GM23338 (cell line): ENCODE data around the gene PRRG3. TPM values are rescaled to one million over a fixed set of nuclear protein-coding genes. Genes with fewer than 3 reads are reported as not detected.

Experiments
- ATAC-seq: fragments of 200-7000 bp; cut with Tn5 transposase; 3 replicates; pipeline ENCODE4 v1.9.1; 2020
- DNase-seq: peaks from one replicate; pipeline ENCODE4 v3.0.0-alpha.2; 2015; ENCODE audit warnings: low spot score
- H2AFZ ChIP-seq: fragments of 200-600 bp; sonication (generic); 2 replicates; pipeline ENCODE4 v1.8.0; 2016; ENCODE audit warnings: antibody characterized with exemption, mild to moderate bottlenecking, moderate library complexity
- H3F3A ChIP-seq: fragments of 200-600 bp; sonication (generic); replicated peaks from 2 replicates; pipeline ENCODE4 v1.8.0; 2017; ENCODE audit warnings: antibody characterized with exemption, mixed run types, low read depth
- H3K27ac ChIP-seq: fragments of 200-600 bp; sonication (generic); 2 replicates; pipeline ENCODE4 v1.6.1; 2016; ENCODE audit warnings: low read depth
- H3K27me3 ChIP-seq: fragments of 200-600 bp; sonication (generic); 2 replicates; pipeline ENCODE4 v1.8.0; 2016; ENCODE audit warnings: mild to moderate bottlenecking, mixed run types, moderate library complexity; ENCODE audit not compliant: insufficient read depth
- H3K36me3 ChIP-seq: fragments of 200-600 bp; sonication (generic); 2 replicates; pipeline ENCODE4 v1.8.0; 2016; ENCODE audit warnings: mild to moderate bottlenecking; ENCODE audit not compliant: insufficient read depth
- H3K4me1 ChIP-seq: fragments of 200-600 bp; sonication (generic); 2 replicates; pipeline ENCODE4 v1.8.0; 2016; ENCODE audit warnings: mild to moderate bottlenecking, moderate library complexity; ENCODE audit not compliant: insufficient read depth
- H3K4me2 ChIP-seq: fragments of 200-600 bp; sonication (generic); 2 replicates; pipeline ENCODE4 v1.7.1; 2017; ENCODE audit warnings: mixed run types
- H3K4me3 ChIP-seq: fragments of 200-600 bp; sonication (generic); 2 replicates; pipeline ENCODE4 v1.6.1; 2016; ENCODE audit warnings: mixed run types
- H3K79me2 ChIP-seq: fragments of 200-600 bp; sonication (generic); replicated peaks from 2 replicates; pipeline ENCODE4 v1.8.0; 2017; ENCODE audit warnings: mild to moderate bottlenecking; ENCODE audit not compliant: insufficient read depth
- H3K9me2 ChIP-seq: fragments of 200-600 bp; sonication (generic); 2 replicates; pipeline ENCODE4 v1.8.0; 2017; ENCODE audit not compliant: insufficient read depth
- H4K20me1 ChIP-seq: fragments of 200-600 bp; sonication (generic); replicated peaks from 2 replicates; pipeline ENCODE4 v1.8.0; 2017; ENCODE audit warnings: mild to moderate bottlenecking; ENCODE audit not compliant: insufficient read depth
- H3K27ac Mint-ChIP-seq: 2 replicates; pipeline ENCODE4 v1.8.0; 2020; ENCODE audit warnings: inconsistent platforms, mild to moderate bottlenecking, moderate library complexity, mixed read lengths
- H3K27me3 Mint-ChIP-seq: 3 replicates; pipeline ENCODE4 v1.8.0; 2022; ENCODE audit warnings: low read depth, mild to moderate bottlenecking, moderate library complexity, mixed read lengths, inconsistent platforms; ENCODE audit not compliant: insufficient read depth, poor library complexity
- H3K36me3 Mint-ChIP-seq: 3 replicates; pipeline ENCODE4 v1.8.0; 2021; ENCODE audit warnings: low read depth, mild to moderate bottlenecking, inconsistent platforms, moderate library complexity, mixed read lengths
- H3K4me1 Mint-ChIP-seq: 3 replicates; pipeline ENCODE4 v1.8.0; 2020; ENCODE audit warnings: mild to moderate bottlenecking, inconsistent platforms, mixed read lengths
- H3K4me3 Mint-ChIP-seq: 3 replicates; pipeline ENCODE4 v1.8.0; 2021; ENCODE audit warnings: moderate library complexity, mild to moderate bottlenecking, inconsistent platforms, mixed read lengths
- H3K9me3 Mint-ChIP-seq: 3 replicates; pipeline ENCODE4 v1.8.0; 2020; ENCODE audit warnings: moderate library complexity, mild to moderate bottlenecking, inconsistent platforms, mixed read lengths
- CREB1 ChIP-seq: fragments of 250-450 bp; sonication (Bioruptor Pico); IDR thresholded peaks from 2 replicates; pipeline ENCODE4 v1.5.0; 2020; ENCODE audit warnings: low read depth, mild to moderate bottlenecking, moderate library complexity
- EZH2 ChIP-seq: fragments of 200-600 bp; sonication (generic); IDR thresholded peaks from one replicate; pipeline ENCODE4 v1.8.0; 2017; ENCODE audit warnings: antibody characterized with exemption, mild to moderate bottlenecking, low read depth; ENCODE audit not compliant: unreplicated experiment
- EZH2phosphoT487 ChIP-seq: fragments of 200-600 bp; sonication (generic); IDR thresholded peaks from one replicate; pipeline ENCODE4 v1.8.1; 2018; ENCODE audit warnings: antibody characterized with exemption; ENCODE audit not compliant: unreplicated experiment
- JUNB ChIP-seq: IDR thresholded peaks from one replicate; pipeline ENCODE4 v1.6.1; 2016; ENCODE audit warnings: antibody characterized with exemption; ENCODE audit not compliant: unreplicated experiment
- NANOG ChIP-seq: IDR thresholded peaks from 2 replicates; pipeline ENCODE4 v1.6.1; 2016; ENCODE audit warnings: antibody characterized with exemption, borderline replicate concordance
- POLR2AphosphoS5 ChIP-seq: IDR thresholded peaks from 2 replicates; pipeline ENCODE4 v1.6.1; 2016; ENCODE audit warnings: antibody characterized with exemption, low read depth
- STAT1 ChIP-seq: IDR thresholded peaks from one replicate; pipeline ENCODE4 v1.6.1; 2016; ENCODE audit warnings: antibody characterized with exemption; ENCODE audit not compliant: unreplicated experiment
- ZNF114 ChIP-seq: fragments of 250-450 bp; sonication (Bioruptor Pico); IDR thresholded peaks from 2 replicates; pipeline ENCODE4 v1.5.0; 2020; ENCODE audit warnings: mild to moderate bottlenecking, moderate library complexity
- ZNF331 ChIP-seq: fragments of 250-450 bp; sonication (Bioruptor Pico); IDR thresholded peaks from 2 replicates; pipeline ENCODE4 v1.5.0; 2020; ENCODE audit warnings: low read depth, mild to moderate bottlenecking, moderate library complexity
- polyA plus RNA-seq: library from polyadenylated mRNA; unstranded; fragments of >200 nt; fragmentation: Nextera tagmentation; extraction: Ambion mirVana; gene quantifications from 2 replicates; pipeline ENCODE4 v1.2.1, GENCODE V29; 2016
- total RNA-seq: library from RNA; depleted of rRNA; stranded (reverse); fragments of >200 nt; shearing (Covaris generic); gene quantifications from 2 replicates; pipeline ENCODE4 v1.2.3, GENCODE V29; 2014
- TF ChIP-seq, protein P1 (sequence below), 2 experiments: fragments of 200-600 bp in 1 of 2; sonication (generic) in 1 of 2; conservative IDR thresholded peaks; 2 replicates each; pipeline versions ENCODE4 v1.5.1 to v1.6.1; 2016 to 2017; ENCODE audit warnings: antibody characterized with exemption in 2 of 2, low read depth in 2 of 2, mild to moderate bottlenecking in 2 of 2, moderate library complexity in 1 of 2
- TF ChIP-seq, protein P2 (sequence below): IDR thresholded peaks from one replicate; pipeline ENCODE4 v1.6.1; 2018; ENCODE audit warnings: antibody characterized with exemption; ENCODE audit not compliant: unreplicated experiment
- TF ChIP-seq, protein P3 (sequence below): IDR thresholded peaks from 2 replicates; pipeline ENCODE4 v1.6.1; 2016; ENCODE audit warnings: antibody characterized with exemption
- TF ChIP-seq, protein P4 (sequence below): fragments of 250-450 bp; sonication (Bioruptor Pico); IDR thresholded peaks from 2 replicates; pipeline ENCODE4 v1.5.0; 2020; ENCODE audit warnings: mild to moderate bottlenecking, moderate library complexity

The PRRG3 gene
- total and polyA plus RNA-seq, 2 experiments from 2014 or later = 5.0 to 10.6 TPM

DNA sequence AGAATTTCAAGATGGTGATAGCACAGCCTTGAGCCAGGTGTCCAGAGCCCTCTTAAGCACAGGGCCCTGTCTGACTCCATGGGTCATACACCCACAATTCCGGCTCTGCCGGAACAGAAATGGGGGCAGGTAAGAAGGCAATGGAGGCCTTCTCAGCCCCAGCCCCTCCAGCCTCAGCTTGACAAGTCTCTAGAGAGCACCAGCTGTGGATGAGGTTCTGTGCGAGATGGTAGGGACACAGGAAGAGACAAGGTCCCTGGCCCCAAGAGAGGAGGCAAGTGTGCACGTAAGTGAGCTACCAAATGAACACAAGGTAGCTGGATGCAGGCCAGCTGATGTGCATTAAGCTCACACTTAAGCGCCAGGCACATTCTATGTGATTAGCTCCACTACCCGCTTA is 2.4 kb upstream of the PRRG3 start (continued):
- no peak for TF ChIP-seq POLR2AphosphoS5
- no peak for TF ChIP-seq NANOG

DNA sequence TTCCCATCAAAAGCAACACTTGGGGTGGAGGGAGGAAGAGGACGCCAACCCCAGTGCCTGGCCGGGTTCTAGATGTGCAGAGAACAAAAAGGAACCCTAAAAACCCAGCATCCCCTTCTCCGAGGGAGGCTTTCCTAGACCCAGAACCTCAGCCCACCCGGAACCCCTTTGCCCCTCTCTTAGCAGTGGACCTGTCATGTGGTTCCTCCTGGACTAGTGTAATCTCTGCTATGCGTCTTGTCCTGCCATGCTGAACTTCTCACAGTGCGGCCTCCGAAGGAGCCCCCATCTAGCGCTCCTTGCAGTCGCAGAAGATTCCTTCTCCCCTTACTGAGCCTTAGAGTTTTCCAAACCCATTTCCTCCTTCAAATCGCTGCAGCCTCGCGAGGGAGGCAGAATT is 1.1 kb upstream of the PRRG3 start:
- Mint-ChIP-seq H3K36me3 (no peaks in the 10 kb centered on the region), H3K4me1 (peaks cover 7% of the 10 kb centered on the region), H3K4me3 (peak overlapping the region; percentile 58), H3K27me3 (peaks cover 13% of the 10 kb centered on the region), H3K9me3 (no peaks in the 10 kb centered on the region), H3K27ac (no peak overlapping the region)
- Histone ChIP-seq H3K27me3 (peaks cover 4% of the 10 kb centered on the region; the same call in 1 of the 2 replicates), H3K4me2 (peak overlapping the region; percentile 69), H3K9me2 (no peaks in the 10 kb centered on the region), H4K20me1 (no peaks in the 10 kb centered on the region), H3K79me2 (no peaks in the 10 kb centered on the region), H3K36me3 (no peaks in the 10 kb centered on the region), H3K4me3 (peak overlapping the region; percentile 49), H3K4me1 (peaks cover 5% of the 10 kb centered on the region; the same call in 1 of the 2 replicates), H3F3A (no peaks in the 10 kb centered on the region), H3K27ac (no peak overlapping the region), H2AFZ (peak overlapping the region; percentile 38; the same call in 1 of the 2 replicates)
- TF ChIP-seq, protein P1, sequence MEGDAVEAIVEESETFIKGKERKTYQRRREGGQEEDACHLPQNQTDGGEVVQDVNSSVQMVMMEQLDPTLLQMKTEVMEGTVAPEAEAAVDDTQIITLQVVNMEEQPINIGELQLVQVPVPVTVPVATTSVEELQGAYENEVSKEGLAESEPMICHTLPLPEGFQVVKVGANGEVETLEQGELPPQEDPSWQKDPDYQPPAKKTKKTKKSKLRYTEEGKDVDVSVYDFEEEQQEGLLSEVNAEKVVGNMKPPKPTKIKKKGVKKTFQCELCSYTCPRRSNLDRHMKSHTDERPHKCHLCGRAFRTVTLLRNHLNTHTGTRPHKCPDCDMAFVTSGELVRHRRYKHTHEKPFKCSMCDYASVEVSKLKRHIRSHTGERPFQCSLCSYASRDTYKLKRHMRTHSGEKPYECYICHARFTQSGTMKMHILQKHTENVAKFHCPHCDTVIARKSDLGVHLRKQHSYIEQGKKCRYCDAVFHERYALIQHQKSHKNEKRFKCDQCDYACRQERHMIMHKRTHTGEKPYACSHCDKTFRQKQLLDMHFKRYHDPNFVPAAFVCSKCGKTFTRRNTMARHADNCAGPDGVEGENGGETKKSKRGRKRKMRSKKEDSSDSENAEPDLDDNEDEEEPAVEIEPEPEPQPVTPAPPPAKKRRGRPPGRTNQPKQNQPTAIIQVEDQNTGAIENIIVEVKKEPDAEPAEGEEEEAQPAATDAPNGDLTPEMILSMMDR (conservative IDR thresholded peaks at IDR 0.05; ENCODE audit: low read depth in 2 of 2) = no peak
- TF ChIP-seq JUNB = no peak
- TF ChIP-seq ZNF114 (CRISPR knock-in tag) = no peak
- TF ChIP-seq EZH2 = no peak
- TF ChIP-seq POLR2AphosphoS5 = no peak
- no peak for TF ChIP-seq EZH2phosphoT487
- no peak for TF ChIP-seq CREB1
- no peak for TF ChIP-seq NANOG
- TF ChIP-seq ZNF331 = no peak
- no peak for TF ChIP-seq STAT1
- TF ChIP-seq, protein P2, sequence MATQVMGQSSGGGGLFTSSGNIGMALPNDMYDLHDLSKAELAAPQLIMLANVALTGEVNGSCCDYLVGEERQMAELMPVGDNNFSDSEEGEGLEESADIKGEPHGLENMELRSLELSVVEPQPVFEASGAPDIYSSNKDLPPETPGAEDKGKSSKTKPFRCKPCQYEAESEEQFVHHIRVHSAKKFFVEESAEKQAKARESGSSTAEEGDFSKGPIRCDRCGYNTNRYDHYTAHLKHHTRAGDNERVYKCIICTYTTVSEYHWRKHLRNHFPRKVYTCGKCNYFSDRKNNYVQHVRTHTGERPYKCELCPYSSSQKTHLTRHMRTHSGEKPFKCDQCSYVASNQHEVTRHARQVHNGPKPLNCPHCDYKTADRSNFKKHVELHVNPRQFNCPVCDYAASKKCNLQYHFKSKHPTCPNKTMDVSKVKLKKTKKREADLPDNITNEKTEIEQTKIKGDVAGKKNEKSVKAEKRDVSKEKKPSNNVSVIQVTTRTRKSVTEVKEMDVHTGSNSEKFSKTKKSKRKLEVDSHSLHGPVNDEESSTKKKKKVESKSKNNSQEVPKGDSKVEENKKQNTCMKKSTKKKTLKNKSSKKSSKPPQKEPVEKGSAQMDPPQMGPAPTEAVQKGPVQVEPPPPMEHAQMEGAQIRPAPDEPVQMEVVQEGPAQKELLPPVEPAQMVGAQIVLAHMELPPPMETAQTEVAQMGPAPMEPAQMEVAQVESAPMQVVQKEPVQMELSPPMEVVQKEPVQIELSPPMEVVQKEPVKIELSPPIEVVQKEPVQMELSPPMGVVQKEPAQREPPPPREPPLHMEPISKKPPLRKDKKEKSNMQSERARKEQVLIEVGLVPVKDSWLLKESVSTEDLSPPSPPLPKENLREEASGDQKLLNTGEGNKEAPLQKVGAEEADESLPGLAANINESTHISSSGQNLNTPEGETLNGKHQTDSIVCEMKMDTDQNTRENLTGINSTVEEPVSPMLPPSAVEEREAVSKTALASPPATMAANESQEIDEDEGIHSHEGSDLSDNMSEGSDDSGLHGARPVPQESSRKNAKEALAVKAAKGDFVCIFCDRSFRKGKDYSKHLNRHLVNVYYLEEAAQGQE = no peak
- TF ChIP-seq, protein P3, sequence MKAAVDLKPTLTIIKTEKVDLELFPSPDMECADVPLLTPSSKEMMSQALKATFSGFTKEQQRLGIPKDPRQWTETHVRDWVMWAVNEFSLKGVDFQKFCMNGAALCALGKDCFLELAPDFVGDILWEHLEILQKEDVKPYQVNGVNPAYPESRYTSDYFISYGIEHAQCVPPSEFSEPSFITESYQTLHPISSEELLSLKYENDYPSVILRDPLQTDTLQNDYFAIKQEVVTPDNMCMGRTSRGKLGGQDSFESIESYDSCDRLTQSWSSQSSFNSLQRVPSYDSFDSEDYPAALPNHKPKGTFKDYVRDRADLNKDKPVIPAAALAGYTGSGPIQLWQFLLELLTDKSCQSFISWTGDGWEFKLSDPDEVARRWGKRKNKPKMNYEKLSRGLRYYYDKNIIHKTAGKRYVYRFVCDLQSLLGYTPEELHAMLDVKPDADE = no peak
- TF ChIP-seq, protein P4, sequence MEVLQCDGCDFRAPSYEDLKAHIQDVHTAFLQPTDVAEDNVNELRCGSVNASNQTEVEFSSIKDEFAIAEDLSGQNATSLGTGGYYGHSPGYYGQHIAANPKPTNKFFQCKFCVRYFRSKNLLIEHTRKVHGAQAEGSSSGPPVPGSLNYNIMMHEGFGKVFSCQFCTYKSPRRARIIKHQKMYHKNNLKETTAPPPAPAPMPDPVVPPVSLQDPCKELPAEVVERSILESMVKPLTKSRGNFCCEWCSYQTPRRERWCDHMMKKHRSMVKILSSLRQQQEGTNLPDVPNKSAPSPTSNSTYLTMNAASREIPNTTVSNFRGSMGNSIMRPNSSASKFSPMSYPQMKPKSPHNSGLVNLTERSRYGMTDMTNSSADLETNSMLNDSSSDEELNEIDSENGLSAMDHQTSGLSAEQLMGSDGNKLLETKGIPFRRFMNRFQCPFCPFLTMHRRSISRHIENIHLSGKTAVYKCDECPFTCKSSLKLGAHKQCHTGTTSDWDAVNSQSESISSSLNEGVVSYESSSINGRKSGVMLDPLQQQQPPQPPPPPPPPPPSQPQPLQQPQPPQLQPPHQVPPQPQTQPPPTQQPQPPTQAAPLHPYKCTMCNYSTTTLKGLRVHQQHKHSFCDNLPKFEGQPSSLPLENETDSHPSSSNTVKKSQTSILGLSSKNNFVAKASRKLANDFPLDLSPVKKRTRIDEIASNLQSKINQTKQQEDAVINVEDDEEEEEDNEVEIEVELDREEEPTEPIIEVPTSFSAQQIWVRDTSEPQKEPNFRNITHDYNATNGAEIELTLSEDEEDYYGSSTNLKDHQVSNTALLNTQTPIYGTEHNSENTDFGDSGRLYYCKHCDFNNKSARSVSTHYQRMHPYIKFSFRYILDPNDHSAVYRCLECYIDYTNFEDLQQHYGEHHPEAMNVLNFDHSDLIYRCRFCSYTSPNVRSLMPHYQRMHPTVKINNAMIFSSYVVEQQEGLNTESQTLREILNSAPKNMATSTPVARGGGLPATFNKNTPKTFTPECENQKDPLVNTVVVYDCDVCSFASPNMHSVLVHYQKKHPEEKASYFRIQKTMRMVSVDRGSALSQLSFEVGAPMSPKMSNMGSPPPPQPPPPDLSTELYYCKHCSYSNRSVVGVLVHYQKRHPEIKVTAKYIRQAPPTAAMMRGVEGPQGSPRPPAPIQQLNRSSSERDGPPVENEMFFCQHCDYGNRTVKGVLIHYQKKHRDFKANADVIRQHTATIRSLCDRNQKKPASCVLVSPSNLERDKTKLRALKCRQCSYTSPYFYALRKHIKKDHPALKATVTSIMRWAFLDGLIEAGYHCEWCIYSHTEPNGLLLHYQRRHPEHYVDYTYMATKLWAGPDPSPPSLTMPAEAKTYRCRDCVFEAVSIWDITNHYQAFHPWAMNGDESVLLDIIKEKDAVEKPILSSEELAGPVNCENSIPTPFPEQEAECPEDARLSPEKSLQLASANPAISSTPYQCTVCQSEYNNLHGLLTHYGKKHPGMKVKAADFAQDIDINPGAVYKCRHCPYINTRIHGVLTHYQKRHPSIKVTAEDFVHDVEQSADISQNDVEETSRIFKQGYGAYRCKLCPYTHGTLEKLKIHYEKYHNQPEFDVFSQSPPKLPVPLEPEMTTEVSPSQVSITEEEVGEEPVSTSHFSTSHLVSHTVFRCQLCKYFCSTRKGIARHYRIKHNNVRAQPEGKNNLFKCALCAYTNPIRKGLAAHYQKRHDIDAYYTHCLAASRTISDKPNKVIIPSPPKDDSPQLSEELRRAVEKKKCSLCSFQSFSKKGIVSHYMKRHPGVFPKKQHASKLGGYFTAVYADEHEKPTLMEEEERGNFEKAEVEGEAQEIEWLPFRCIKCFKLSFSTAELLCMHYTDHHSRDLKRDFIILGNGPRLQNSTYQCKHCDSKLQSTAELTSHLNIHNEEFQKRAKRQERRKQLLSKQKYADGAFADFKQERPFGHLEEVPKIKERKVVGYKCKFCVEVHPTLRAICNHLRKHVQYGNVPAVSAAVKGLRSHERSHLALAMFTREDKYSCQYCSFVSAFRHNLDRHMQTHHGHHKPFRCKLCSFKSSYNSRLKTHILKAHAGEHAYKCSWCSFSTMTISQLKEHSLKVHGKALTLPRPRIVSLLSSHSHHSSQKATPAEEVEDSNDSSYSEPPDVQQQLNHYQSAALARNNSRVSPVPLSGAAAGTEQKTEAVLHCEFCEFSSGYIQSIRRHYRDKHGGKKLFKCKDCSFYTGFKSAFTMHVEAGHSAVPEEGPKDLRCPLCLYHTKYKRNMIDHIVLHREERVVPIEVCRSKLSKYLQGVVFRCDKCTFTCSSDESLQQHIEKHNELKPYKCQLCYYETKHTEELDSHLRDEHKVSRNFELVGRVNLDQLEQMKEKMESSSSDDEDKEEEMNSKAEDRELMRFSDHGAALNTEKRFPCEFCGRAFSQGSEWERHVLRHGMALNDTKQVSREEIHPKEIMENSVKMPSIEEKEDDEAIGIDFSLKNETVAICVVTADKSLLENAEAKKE (CRISPR knock-in tag) = no peak
- DNase-seq (no peak), ATAC-seq (no peak)
